Prostate gland (tissue), 2 donors: ENCODE data around the gene N4BP2L1. TPM values are rescaled to one million over a fixed set of nuclear protein-coding genes. Genes with fewer than 3 reads are reported as not detected.

Experiments used
- DNase-seq: peaks from one replicate; pipeline ENCODE4 v3.0.0-alpha.2; 2019; ENCODE audit warnings: low spot score
- H3K27ac ChIP-seq, 2 donors: fragments of 200-600 bp; sonication (generic); 2 replicates each; pipeline ENCODE4 v1.5.1; 2017 to 2019
- H3K27me3 ChIP-seq: fragments of 200-600 bp; sonication (generic); replicated peaks from 2 replicates; pipeline ENCODE4 v1.5.1; 2019; ENCODE audit not compliant: insufficient read depth
- H3K36me3 ChIP-seq, 2 donors: fragments of 200-600 bp; sonication (generic); 1 replicate in 1 of 2; 2 replicates in 1 of 2; pipeline versions ENCODE4 v1.5.1 to v1.8.1; 2017 to 2019
- H3K4me1 ChIP-seq: fragments of 200-600 bp; sonication (generic); replicated peaks from 2 replicates; pipeline ENCODE4 v1.5.1; 2019
- H3K4me3 ChIP-seq, 2 donors: fragments of 200-600 bp; sonication (generic); 2 replicates each; pipeline ENCODE4 v1.5.1; 2017 to 2019
- H3K9me3 ChIP-seq: fragments of 200-600 bp; sonication (generic); 2 replicates; pipeline ENCODE4 v1.5.1; 2017
- CTCF ChIP-seq, 4 experiments: fragments of 200-600 bp in 2 of 4; fragments of 450-650 bp in 2 of 4; sonication (generic) in 2 of 4; IDR thresholded peaks; 1 replicate in 3 of 4; 2 replicates in 1 of 4; pipeline ENCODE4 v1.5.1; 2016 to 2019; ENCODE audit warnings: antibody characterized with exemption in 4 of 4, mild to moderate bottlenecking in 2 of 4, moderate library complexity in 2 of 4
- POLR2A ChIP-seq: fragments of 450-650 bp; IDR thresholded peaks from one replicate; pipeline ENCODE4 v1.6.1; 2016; ENCODE audit warnings: antibody characterized with exemption, mild to moderate bottlenecking
- POLR2AphosphoS5 ChIP-seq: sonication (generic); formaldehyde crosslinking; IDR thresholded peaks from one replicate; pipeline ENCODE4 v1.6.1; 2017; ENCODE audit warnings: antibody characterized with exemption
- whole genome bisulfite sequencing: methylation state at CpG from one replicate; pipeline ENCODE4 v1.1.5; 2018; 5-methylcytosine and 5-hydroxymethylcytosine counted together
- intact Hi-C: fragments of 100-400 bp; cut with DNase I; formaldehyde crosslinking; loops from one replicate; pipeline ENCODE4 v1.14.2; 2022
- total RNA-seq, 2 donors: library from RNA; depleted of rRNA; stranded (reverse); fragments of >200 nt; gene quantifications; one replicate each; pipeline ENCODE4 v1.1.0, GENCODE V29; 2016

The N4BP2L1 gene
- total RNA-seq, 2 donors from 2014 or later = 20.9 to 22.7 TPM

DNA sequence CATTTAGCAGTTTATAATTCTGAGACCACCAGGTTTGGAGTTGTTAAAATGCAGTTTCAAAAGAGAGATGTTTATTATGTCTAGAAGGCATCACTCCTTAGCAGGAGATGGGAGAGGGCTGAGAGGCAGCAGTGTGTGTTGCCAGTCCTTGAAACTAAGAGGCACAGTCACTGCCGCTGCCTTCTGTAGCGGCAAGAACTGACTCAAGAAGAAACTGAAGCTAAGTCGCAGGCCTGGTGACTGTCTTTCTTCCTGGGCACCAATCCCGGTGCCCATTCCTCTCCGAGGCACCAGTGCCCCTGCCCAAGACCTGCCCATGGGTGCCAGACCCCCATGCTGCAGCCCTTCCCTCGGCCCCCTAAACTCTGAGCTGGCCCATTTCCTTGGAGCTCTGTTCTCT, 20.1 kb downstream of the N4BP2L1 start:
- H3K4me3 ChIP-seq = no peak overlapping the region
- peaks cover 4% of the 10 kb centered on the region for H3K4me1 ChIP-seq
- no peaks in the 10 kb centered on the region for H3K9me3 ChIP-seq
- H3K36me3 ChIP-seq = peaks cover 0 to 2% of the 10 kb centered on the region in 2 donors
- intact Hi-C loops = no loop called here
- no peak for TF ChIP-seq POLR2A
- no peak for TF ChIP-seq CTCF (IDR thresholded peaks at IDR 0.05)
- no peak for TF ChIP-seq POLR2AphosphoS5
- DNase-seq = no peak
- H3K27me3 ChIP-seq = no peaks in the 10 kb centered on the region
- 88% methylated on average over 6 of the region's 6 CpGs for WGBS
- no peak overlapping the region for H3K27ac ChIP-seq

DNA sequence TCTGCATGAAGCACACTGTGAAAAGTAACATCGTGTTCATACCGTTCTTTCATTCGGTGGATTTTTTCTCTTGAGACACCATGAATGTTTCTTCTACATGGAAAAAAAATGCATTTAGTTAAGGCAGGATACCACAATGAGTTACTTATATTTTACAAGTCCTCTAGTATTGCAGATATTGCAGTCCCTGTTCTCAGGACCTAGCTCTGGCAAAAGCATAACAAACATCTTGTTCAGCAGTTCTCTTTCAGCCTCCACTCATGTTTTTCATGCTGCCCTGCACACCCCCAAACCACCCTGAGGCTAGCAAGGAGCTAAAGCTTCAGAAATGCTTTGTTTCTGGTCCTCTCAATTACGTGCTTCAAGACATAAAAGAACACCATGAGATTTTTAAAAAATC, 24.8 kb downstream of the N4BP2L1 start:
- no peak overlapping the region for H3K27ac ChIP-seq
- no peaks in the 10 kb centered on the region for H3K9me3 ChIP-seq
- no peaks in the 10 kb centered on the region for H3K4me1 ChIP-seq
- peaks cover 0 to 2% of the 10 kb centered on the region in 2 donors for H3K36me3 ChIP-seq
- intact Hi-C loops = no loop called here
- no peak for DNase-seq
- no peak overlapping the region for H3K4me3 ChIP-seq
- 90% methylated on average over 4 of the region's 4 CpGs for WGBS
- TF ChIP-seq POLR2A (no peak), CTCF (IDR thresholded peaks at IDR 0.05) (no peak), POLR2AphosphoS5 (no peak)
- no peaks in the 10 kb centered on the region for H3K27me3 ChIP-seq

DNA sequence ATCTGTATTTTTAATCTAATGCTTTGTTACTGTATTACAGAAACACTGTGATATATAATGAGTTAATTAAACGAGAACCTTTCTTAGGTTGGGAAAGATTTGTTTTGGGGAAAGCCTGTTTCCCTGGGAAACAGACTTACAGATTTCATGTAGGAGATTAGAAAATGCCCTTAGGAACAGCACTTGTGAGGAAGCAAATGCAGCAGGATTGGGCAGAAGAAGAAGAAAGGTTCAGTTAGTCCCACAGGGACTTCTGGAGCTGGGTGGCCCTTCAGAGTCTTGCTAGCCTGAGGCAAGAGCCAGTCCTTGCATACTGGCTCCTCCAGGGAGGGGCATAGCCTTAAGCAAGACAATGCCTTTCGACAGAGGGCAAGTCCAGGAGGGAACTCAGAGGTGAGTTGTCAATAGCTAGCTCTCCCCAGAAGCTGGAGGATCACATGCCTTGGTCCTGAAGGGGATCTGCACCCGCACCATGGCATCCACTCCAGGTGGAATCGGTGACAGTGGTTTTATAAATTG, 36.8 kb downstream of the N4BP2L1 start:
- H3K4me1 ChIP-seq = no peaks in the 10 kb centered on the region
- WGBS = 58% methylated on average over 4 of the region's 4 CpGs
- DNase-seq = no peak
- TF ChIP-seq POLR2AphosphoS5 (no peak), CTCF (IDR thresholded peaks at IDR 0.05) (no peak), POLR2A (no peak)
- intact Hi-C loops = no loop called here
- no peaks in the 10 kb centered on the region for H3K36me3 ChIP-seq
- no peaks in the 10 kb centered on the region for H3K9me3 ChIP-seq
- no peak overlapping the region for H3K4me3 ChIP-seq
- H3K27ac ChIP-seq = no peak overlapping the region
- H3K27me3 ChIP-seq = no peaks in the 10 kb centered on the region

DNA sequence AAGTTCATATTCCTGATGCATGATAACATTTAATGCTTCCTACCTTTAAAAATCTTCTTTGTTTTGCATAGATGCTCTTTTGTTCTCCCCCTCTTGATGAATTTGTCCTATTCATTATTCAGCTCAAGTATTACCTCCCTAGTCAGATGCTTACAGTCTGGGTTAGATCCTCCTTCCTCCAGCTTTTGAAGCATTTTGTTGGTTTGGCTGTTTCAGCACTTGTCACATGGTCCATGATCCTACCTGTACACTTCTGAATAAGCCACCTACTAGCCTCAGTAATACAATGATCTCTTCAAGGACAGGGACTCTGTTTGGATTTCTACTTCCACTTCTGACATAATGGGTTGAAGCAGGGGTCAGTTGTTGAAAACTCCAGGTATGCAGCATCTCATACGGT, 37.4 kb downstream of the N4BP2L1 start:
- no peak for TF ChIP-seq CTCF (IDR thresholded peaks at IDR 0.05)
- no peak for TF ChIP-seq POLR2A
- no peak for TF ChIP-seq POLR2AphosphoS5
- H3K9me3 ChIP-seq = no peaks in the 10 kb centered on the region
- no peaks in the 10 kb centered on the region for H3K36me3 ChIP-seq
- H3K4me3 ChIP-seq = no peak overlapping the region
- intact Hi-C loops = no loop called here
- WGBS = 56% methylated on average over 1 of the region's 1 CpG
- DNase-seq = no peak
- no peaks in the 10 kb centered on the region for H3K27me3 ChIP-seq
- no peak overlapping the region for H3K27ac ChIP-seq
- H3K4me1 ChIP-seq = no peaks in the 10 kb centered on the region

- Histone ChIP-seq H3K27me3 (no peaks in the 10 kb centered on the region), H3K27ac (no peak overlapping the region), H3K9me3 (no peaks in the 10 kb centered on the region), H3K4me3 (no peak overlapping the region), H3K4me1 (no peaks in the 10 kb centered on the region), H3K36me3 (no peaks in the 10 kb centered on the region)
- DNase-seq = no peak
- intact Hi-C loops = no loop called here
- no peak for TF ChIP-seq CTCF (IDR thresholded peaks at IDR 0.05)
- no peak for TF ChIP-seq POLR2A
- no peak for TF ChIP-seq POLR2AphosphoS5
- 84% methylated on average over 4 of the region's 4 CpGs for WGBS
These were observed 37.9 kb downstream of the N4BP2L1 start for GRCh38 chr13:32390048-32390447.
